Left lung (tissue), 10 donors: ENCODE measurements around the gene LGALS4. TPM values are rescaled to one million over a fixed set of nuclear protein-coding genes. Genes with fewer than 3 reads are reported as not detected.
"Not testable (repeated sequence)": the region's sequence is repeated elsewhere in the genome, so short reads cannot be mapped to it uniquely, and the experiment has no call there.

Source experiments
- ATAC-seq: fragments of 200-7000 bp; cut with Tn5 transposase; one replicate; pipeline ENCODE4 v1.9.1; 2020; ENCODE audit warnings: moderate library complexity
- DNase-seq, 4 donors: peaks; one replicate each; pipeline ENCODE4 v3.0.0-alpha.2; 2013 to 2020
- H3K27ac ChIP-seq, 2 donors: fragments of 200-600 bp; sonication (generic) in 1 of 2; one replicate each; pipeline versions ENCODE4 v1.5.0 to v1.8.0; 2020 to 2021
- H3K27me3 ChIP-seq, 2 donors: fragments of 200-600 bp; sonication (generic) in 1 of 2; one replicate each; pipeline versions ENCODE4 v1.5.0 to v1.8.0; 2020 to 2021
- H3K36me3 ChIP-seq, 2 donors: fragments of 200-600 bp; sonication (generic) in 1 of 2; one replicate each; pipeline versions ENCODE4 v1.5.0 to v1.8.0; 2020 to 2021
- H3K4me1 ChIP-seq, 2 donors: fragments of 200-600 bp; one replicate each; pipeline ENCODE4 v1.8.0; 2021
- H3K4me3 ChIP-seq, 2 donors: fragments of 200-600 bp; sonication (generic) in 1 of 2; one replicate each; pipeline versions ENCODE4 v1.5.0 to v1.8.0; 2020 to 2021; ENCODE audit warnings: mild to moderate bottlenecking in 1 of 2
- H3K9me3 ChIP-seq, 2 donors: fragments of 200-600 bp; sonication (generic) in 1 of 2; one replicate each; pipeline versions ENCODE4 v1.5.0 to v1.8.0; 2020 to 2021
- intact Hi-C, 2 donors: fragments of 100-400 bp; cut with DNase I; formaldehyde crosslinking; loops; one replicate each; pipeline versions ENCODE4 v1.11.2 to v1.14.2; 2022
- polyA plus RNA-seq, 6 donors: library from polyadenylated mRNA; unstranded; fragments of 120-200 nt; gene quantifications; one replicate each; pipeline ENCODE4 v1.2.1, GENCODE V29; 2013; ENCODE audit not compliant: insufficient read length in 6 of 6
- total RNA-seq, 2 donors: library from RNA; stranded (reverse); fragmentation: NEBNext Ultra II Directional; extraction: Animal tissue kit (Norgen Biotek cat#: 25700); gene quantifications; one replicate each; pipeline ENCODE4 v1.2.1, GENCODE V29; 2021
- TF ChIP-seq, protein P1 (sequence below), 2 donors: fragments of 200-600 bp; sonication (generic) in 1 of 2; IDR thresholded peaks; one replicate each; pipeline versions ENCODE4 v1.5.0 to v1.8.0; 2021; ENCODE audit warnings: antibody characterized with exemption in 2 of 2
- donor health status: DM: no; HTN: yes; CAD: no.
- donor health status: DM: no; HTN: no; CAD: no.

LGALS4 gene
- total and polyA plus RNA-seq, 8 donors: 0.64 to 3.4 (median 1.8) TPM

DNA sequence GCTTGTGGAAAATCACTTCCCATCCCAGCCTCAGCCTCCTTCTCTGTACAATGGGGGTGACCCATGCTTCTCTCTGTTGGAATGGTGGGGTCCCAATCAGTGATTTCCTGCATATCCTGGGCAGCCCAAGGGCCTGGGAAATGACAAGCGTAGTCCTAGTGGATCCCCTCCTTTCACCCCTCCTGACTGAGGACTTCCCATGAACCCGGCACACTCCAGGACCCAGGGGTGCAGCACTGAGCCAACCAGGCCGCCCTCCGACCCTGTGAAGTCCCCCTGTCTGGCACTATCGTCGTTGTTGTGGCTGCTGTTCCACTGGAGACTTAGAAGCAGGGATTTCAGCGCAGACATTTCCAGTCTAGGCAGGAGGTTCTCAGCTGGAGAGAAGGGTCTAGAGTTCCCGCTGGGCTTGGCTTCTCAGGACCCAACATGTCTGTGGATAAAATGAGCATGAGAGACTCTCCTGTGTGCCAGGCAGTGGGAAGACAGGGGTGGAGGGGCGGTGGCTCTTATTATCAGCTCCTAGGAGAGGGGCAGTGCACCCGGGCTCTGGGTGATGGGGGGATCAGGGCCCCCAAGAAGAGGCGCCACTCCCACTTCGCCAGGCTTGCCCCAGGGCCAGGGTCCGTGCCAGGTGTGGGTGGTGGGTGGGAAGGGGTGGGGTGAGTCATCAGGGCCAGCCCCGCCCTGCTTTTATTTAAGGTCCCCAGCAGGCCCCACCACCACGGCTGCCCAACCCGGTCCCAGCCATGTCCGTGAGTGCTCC, 24.1 kb downstream of the LGALS4 start, which contains the start of gene LGALS7B:
Gene LGALS7B, plus strand, starts transcription at position 723 of the 766 bp plus-strand sequence. Its CDS starts 27 bp downstream, at position 750.
- intact Hi-C loops: no loop called here
- ATAC-seq: no peak

DNA sequence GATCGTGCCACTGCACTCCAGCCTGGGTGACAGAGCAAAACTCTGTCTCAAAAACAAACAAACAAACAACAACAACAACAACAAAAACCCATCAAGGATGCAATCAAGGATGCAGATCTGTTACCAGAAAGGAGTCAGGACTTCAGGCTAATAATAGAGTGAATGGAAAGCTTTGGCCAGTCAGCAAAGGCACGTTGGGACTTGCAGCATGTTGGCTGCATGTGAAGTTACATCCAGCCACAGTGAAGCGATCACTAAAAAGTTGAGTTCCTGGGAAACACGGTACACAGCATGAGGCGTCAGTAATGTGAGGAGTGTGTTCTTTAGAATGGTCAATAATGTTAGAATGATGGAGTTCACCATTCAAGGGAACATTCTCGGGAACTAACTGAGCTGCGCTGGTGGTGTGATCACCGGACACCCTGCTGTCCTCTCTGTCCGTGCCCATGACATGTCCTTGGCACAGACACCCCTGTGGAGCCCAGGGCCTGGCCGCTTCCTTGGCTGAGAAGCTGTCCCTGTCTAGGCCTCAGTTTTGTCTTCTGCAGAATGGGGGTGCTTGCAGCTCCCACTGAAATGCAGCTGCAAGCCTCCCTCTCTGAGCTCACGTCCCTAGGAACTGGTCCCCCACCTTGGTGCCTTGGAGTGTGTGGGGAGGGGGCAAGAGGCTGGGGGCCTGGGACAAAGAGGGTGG, 26.0 kb downstream of the LGALS4 start:
- intact Hi-C loops: no loop called here
- TF ChIP-seq, protein P1, sequence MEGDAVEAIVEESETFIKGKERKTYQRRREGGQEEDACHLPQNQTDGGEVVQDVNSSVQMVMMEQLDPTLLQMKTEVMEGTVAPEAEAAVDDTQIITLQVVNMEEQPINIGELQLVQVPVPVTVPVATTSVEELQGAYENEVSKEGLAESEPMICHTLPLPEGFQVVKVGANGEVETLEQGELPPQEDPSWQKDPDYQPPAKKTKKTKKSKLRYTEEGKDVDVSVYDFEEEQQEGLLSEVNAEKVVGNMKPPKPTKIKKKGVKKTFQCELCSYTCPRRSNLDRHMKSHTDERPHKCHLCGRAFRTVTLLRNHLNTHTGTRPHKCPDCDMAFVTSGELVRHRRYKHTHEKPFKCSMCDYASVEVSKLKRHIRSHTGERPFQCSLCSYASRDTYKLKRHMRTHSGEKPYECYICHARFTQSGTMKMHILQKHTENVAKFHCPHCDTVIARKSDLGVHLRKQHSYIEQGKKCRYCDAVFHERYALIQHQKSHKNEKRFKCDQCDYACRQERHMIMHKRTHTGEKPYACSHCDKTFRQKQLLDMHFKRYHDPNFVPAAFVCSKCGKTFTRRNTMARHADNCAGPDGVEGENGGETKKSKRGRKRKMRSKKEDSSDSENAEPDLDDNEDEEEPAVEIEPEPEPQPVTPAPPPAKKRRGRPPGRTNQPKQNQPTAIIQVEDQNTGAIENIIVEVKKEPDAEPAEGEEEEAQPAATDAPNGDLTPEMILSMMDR (IDR thresholded peaks at IDR 0.05): no peak
- ATAC-seq: no peak

More for the DNA sequence above, 24.1 kb downstream of the LGALS4 start, which contains the start of gene LGALS7B:
- Histone ChIP-seq H3K4me3 (no peak within 1 kb of the TSS), H3K4me1 (peaks cover 0 to 8% of the 10 kb centered on the region in 2 donors), H3K27me3 (no peaks in the 10 kb centered on the region), H3K36me3 (no peaks in the 10 kb centered on the region), H3K9me3 (no peaks in the 10 kb centered on the region), H3K27ac (no peak within 1 kb of the TSS)
- no peak for DNase-seq
- TF ChIP-seq, protein P1 (IDR thresholded peaks at IDR 0.05): no peak

DNA sequence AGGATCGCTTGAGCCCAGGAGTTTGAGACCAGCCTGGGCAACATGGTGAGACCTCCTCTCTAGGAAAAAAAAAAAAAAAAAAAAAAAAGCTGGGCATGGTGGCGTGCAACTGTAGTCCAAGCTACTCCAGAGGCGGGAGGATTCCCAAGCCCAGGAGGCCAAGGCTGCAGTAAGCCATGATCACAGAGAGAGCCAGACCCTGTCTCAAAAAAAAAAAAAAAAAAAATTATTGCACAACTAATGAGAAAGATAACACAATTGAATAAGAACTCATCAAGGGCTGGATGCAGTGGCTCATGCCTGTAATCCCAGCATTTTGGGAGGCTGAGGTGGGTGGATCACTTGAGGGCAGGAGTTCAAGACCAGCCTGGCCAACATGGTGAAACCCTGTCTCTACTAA, 26.7 kb downstream of the LGALS4 start:
- intact Hi-C loops, H3K9me3 ChIP-seq, H3K27ac ChIP-seq, H3K4me3 ChIP-seq, H3K36me3 ChIP-seq, DNase-seq, H3K4me1 ChIP-seq, H3K27me3 ChIP-seq, ATAC-seq: not testable (repeated sequence)

More for the DNA sequence above, 26.0 kb downstream of the LGALS4 start:
- Histone ChIP-seq H3K27me3 (no peaks in the 10 kb centered on the region), H3K36me3 (no peaks in the 10 kb centered on the region), H3K4me1 (no peaks in the 10 kb centered on the region), H3K27ac (no peak overlapping the region), H3K9me3 (no peaks in the 10 kb centered on the region), H3K4me3 (no peak overlapping the region)
- DNase-seq: no peak

DNA sequence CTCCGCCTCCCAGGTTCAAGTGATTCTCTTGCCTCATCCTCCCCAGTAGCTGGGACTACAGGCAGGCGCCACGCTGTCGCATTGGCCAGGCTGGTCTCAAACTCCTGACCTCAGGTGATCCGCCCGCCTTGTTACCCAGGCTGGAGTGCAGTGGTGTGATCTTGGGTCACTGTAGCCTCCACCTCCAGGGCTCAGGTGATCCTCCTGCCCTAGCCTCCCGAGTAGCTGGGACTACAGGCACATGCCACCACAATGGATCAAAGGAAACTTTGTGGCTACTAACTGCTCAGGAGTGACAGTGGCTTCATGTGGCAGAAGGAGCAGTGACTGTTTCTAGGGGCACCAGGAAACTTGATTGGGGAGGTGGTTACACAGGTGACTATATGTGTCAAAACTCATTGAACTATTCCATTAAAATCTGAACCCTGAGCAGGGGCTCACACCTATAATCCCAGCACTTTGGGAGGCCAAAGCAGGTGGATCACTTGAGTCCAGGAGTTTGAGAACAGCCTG, 27.5 kb downstream of the LGALS4 start:
- Histone ChIP-seq H3K9me3 (no peaks in the 10 kb centered on the region), H3K36me3 (no peaks in the 10 kb centered on the region), H3K4me1 (no peaks in the 10 kb centered on the region), H3K4me3 (no peak overlapping the region), H3K27me3 (no peaks in the 10 kb centered on the region), H3K27ac (no peak overlapping the region)
- intact Hi-C loops: no loop called here
- DNase-seq (no peak), ATAC-seq (no peak)
- TF ChIP-seq, protein P1 (IDR thresholded peaks at IDR 0.05): no peak

DNA sequence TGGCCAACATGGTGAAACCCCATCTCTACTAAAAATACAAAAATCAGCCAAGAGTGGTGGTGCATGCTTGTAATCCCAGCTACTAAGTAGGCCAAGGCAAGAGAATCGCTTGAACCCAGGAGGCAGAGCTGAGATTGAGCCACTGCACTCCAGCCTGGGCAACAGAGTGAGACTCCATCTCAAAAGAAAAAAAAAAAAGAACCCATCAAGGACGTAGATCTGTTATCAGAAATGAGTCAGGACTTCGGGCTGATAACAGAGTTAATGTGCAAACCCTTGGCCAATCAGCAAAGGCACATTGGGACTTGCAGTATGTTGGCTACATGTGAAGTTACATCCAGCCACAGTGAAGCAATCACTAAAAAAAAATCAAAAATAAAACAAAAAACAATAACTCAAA, 28.5 kb downstream of the LGALS4 start:
- Histone ChIP-seq H3K9me3 (no peaks in the 10 kb centered on the region), H3K27ac (no peak overlapping the region), H3K4me1 (no peaks in the 10 kb centered on the region), H3K36me3 (no peaks in the 10 kb centered on the region), H3K4me3 (no peak overlapping the region), H3K27me3 (no peaks in the 10 kb centered on the region)
- intact Hi-C loops: no loop called here
- DNase-seq: no peak
- ATAC-seq: no peak
- TF ChIP-seq, protein P1 (IDR thresholded peaks at IDR 0.05): no peak

DNA sequence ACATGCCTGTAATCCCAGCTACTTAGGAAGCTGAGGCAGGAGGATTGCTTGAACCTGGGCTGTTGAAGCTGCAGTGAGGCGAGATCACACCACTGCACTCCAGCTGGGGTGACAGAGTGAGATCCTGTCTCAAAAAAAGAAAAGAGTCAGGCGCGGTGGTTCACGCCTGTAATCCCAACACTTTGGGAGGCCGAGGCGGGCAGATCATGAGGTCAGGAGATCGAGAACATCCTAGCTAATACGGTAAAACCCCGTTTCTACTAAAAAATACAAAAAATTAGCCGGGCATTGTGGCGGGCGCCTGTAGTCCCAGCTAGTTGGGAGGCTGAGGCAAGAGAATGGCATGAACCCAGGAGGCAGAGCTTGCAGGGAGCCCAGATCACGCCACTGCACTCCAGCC, 30.5 kb downstream of the LGALS4 start:
- H3K27me3 ChIP-seq, H3K4me3 ChIP-seq, ATAC-seq, H3K9me3 ChIP-seq, H3K4me1 ChIP-seq, H3K36me3 ChIP-seq, H3K27ac ChIP-seq, intact Hi-C loops, DNase-seq: not testable (repeated sequence)
